Caco-2 (cell line): ENCODE data around the gene ALDH2. TPM values are rescaled to one million over a fixed set of nuclear protein-coding genes. Genes with fewer than 3 reads are reported as not detected.
A peak's percentile ranks its signal among the peaks of the same experiment; 100 is the strongest.

Experiments used
- BruUV-seq: library from RNA; stranded (reverse); fragments of 400-500 nt; replicated peaks from 2 replicates; lab custom pipeline; 2021; lab: Mats Ljungman, UMichigan
- CTCF ChIA-PET: fragments of 300-600 bp; sonication (Branson Sonifier 250); formaldehyde crosslinking; loops from one replicate; lab custom pipeline; 2022; ENCODE audit warnings: antibody characterized with exemption; lab: Charles Lee
- POLR2A ChIA-PET: fragments of 300-600 bp; sonication (Branson Sonifier 250); formaldehyde crosslinking; loops from one replicate; lab custom pipeline; 2022; ENCODE audit warnings: antibody characterized with exemption; lab: Charles Lee
- DNase-seq, 2 experiments: peaks; one replicate each; pipeline versions ENCODE4 v3.0.0 to v3.0.0-alpha.2; 2020 to 2022
- H3K27me3 ChIP-seq: replicated peaks from 2 replicates; pipeline ENCODE4 v1.6.0; 2011; ENCODE audit warnings: low read length; ENCODE audit not compliant: control insufficient read depth, insufficient read depth
- H3K36me3 ChIP-seq: 2 replicates; pipeline ENCODE4 v1.5.1; 2011; ENCODE audit warnings: low read length; ENCODE audit not compliant: control insufficient read depth, insufficient read depth
- H3K4me1 ChIP-seq: fragments of 250-450 bp; sonication (Bioruptor Pico); 2 replicates; pipeline ENCODE4 v1.5.1; 2020; ENCODE audit warnings: mild to moderate bottlenecking
- H3K4me3 ChIP-seq: 2 replicates; pipeline ENCODE4 v1.5.1; 2011; ENCODE audit warnings: low read depth, mild to moderate bottlenecking, control low read depth, low read length
- H3K9me3 ChIP-seq: fragments of 250-450 bp; sonication (Bioruptor Pico); 2 replicates; pipeline ENCODE4 v1.5.1; 2020; ENCODE audit warnings: mild to moderate bottlenecking, moderate library complexity
- H3K27ac Mint-ChIP-seq: one replicate; pipeline ENCODE4 v1.8.0; 2022; ENCODE audit warnings: mixed read lengths; ENCODE audit not compliant: unreplicated experiment
- H3K27me3 Mint-ChIP-seq: one replicate; pipeline ENCODE4 v1.8.0; 2022; ENCODE audit warnings: mixed read lengths; ENCODE audit not compliant: insufficient read depth, unreplicated experiment
- H3K36me3 Mint-ChIP-seq: one replicate; pipeline ENCODE4 v1.8.0; 2022; ENCODE audit warnings: mild to moderate bottlenecking, mixed read lengths; ENCODE audit not compliant: insufficient read depth, unreplicated experiment
- H3K4me1 Mint-ChIP-seq: one replicate; pipeline ENCODE4 v1.8.0; 2022; ENCODE audit warnings: low read depth, mixed read lengths; ENCODE audit not compliant: unreplicated experiment
- H3K4me3 Mint-ChIP-seq: one replicate; pipeline ENCODE4 v1.8.0; 2022; ENCODE audit warnings: mild to moderate bottlenecking, moderate library complexity, mixed read lengths; ENCODE audit not compliant: unreplicated experiment
- H3K9me3 Mint-ChIP-seq: one replicate; pipeline ENCODE4 v1.8.0; 2022; ENCODE audit warnings: mixed read lengths; ENCODE audit not compliant: unreplicated experiment
- intact Hi-C: fragments of 100-400 bp; cut with micrococcal nuclease; formaldehyde crosslinking; loops from one replicate; pipeline ENCODE4 v1.10.0; 2022; ENCODE audit not compliant: unreplicated experiment
- total RNA-seq: library from RNA; stranded (reverse); gene quantifications from 2 replicates; pipeline ENCODE4 v1.2.3, GENCODE V29; 2022
- TF ChIP-seq, protein P1 (sequence below), 2 experiments: fragments of 200-600 bp in 1 of 2; IDR thresholded peaks; 1 replicate in 1 of 2; 2 replicates in 1 of 2; pipeline versions ENCODE4 v1.5.1 to v1.8.0; 2011 to 2022; ENCODE audit warnings: antibody characterized with exemption in 1 of 2, control low read depth in 1 of 2, inconsistent platforms in 1 of 2, low read depth in 1 of 2, low read length in 1 of 2, mild to moderate bottlenecking in 1 of 2, moderate library complexity in 1 of 2; ENCODE audit not compliant: insufficient read depth in 1 of 2, severe bottlenecking in 1 of 2, unreplicated experiment in 1 of 2

ALDH2 gene
- total RNA-seq, 1 experiment from 2014 or later = 196 TPM

DNA sequence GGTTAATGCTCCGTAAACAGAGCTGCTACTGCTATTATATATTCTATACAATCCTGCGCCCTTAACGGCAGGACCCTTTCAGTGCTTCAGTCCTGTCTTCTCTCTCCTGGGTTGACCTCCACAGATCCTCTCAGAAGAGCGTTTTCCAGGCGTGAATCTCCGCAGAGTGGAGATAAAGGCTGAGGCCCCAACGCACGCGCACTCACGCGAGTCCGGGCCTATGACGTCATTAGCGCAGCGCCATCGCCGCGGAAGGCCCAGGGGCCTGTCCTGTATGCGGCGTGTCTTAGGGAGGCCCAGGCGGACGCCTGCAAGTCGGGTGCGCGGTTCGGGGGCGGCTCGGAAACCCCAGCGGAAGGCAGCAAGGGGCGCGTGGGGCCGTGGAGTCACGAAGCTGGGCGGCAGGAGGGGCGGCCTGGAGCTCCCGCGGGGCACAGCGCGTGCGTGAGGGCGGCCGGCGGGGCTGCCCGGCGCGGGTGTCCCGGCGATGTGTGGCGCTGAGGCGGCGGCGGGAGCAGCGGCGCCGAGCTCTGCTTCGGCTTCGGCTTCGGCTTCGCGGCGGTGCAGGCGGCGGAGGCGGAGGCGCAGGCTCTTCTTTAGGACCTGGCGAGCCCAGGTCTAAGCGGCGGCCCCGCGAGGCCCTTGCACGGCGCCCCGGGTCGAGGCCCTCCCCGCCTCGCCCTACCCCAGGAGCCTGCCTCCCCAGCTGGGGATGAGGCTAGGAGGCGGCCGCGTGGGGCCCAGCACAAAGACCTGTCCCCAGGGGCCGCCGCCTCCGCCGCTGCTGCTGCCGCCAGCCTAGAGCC lies 75.2 kb downstream of the ALDH2 start, which contains the start of gene MAPKAPK5:
Gene MAPKAPK5, plus strand, starts transcription at position 479 of the 806 bp plus-strand sequence. CDS start 506 bp downstream, outside the sequence.
- Histone ChIP-seq H3K4me3 (peak within 1 kb of the TSS; percentile 99), H3K4me1 (peaks cover 10% of the 10 kb centered on the region; the same call in 1 of the 2 replicates), H3K36me3 (no peaks in the 10 kb centered on the region; the same call in 1 of the 2 replicates), H3K9me3 (no peaks in the 10 kb centered on the region), H3K27me3 (no peaks in the 10 kb centered on the region)
- Mint-ChIP-seq H3K4me1 (peaks cover 20% of the 10 kb centered on the region), H3K36me3 (peaks cover 49% of the 10 kb centered on the region), H3K9me3 (no peaks in the 10 kb centered on the region), H3K27me3 (no peaks in the 10 kb centered on the region), H3K27ac (peak within 1 kb of the TSS; percentile 99), H3K4me3 (peak within 1 kb of the TSS; percentile 88)
- POLR2A ChIA-PET = interaction anchor here (0.8 to 1.3 kb wide), 4 partner anchors 18 to 171 kb away, joined by 3 to 4 read pairs (median 3); partner anchors contain the start of genes ACAD10, ALDH2, BRAP and ERP29
- intact Hi-C loops = loop anchor here (2.0 kb wide), 1 partner anchor 17 kb away; no protein-coding TSS in a partner anchor
- CTCF ChIA-PET = interaction anchor here (0.9 to 1.6 kb wide), 3 partner anchors 29 to 283 kb away, joined by 3 to 6 read pairs (median 4); partner anchors contain the start of genes ERP29, TMEM116 and TRAFD1
- peak; percentile 96 to 97 for DNase-seq
- TF ChIP-seq, protein P1, sequence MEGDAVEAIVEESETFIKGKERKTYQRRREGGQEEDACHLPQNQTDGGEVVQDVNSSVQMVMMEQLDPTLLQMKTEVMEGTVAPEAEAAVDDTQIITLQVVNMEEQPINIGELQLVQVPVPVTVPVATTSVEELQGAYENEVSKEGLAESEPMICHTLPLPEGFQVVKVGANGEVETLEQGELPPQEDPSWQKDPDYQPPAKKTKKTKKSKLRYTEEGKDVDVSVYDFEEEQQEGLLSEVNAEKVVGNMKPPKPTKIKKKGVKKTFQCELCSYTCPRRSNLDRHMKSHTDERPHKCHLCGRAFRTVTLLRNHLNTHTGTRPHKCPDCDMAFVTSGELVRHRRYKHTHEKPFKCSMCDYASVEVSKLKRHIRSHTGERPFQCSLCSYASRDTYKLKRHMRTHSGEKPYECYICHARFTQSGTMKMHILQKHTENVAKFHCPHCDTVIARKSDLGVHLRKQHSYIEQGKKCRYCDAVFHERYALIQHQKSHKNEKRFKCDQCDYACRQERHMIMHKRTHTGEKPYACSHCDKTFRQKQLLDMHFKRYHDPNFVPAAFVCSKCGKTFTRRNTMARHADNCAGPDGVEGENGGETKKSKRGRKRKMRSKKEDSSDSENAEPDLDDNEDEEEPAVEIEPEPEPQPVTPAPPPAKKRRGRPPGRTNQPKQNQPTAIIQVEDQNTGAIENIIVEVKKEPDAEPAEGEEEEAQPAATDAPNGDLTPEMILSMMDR (IDR thresholded peaks at IDR 0.05; ENCODE audit: insufficient read depth in 1 of 2, low read depth in 1 of 2, low read length in 1 of 2, severe bottlenecking in 1 of 2, unreplicated experiment in 1 of 2) = no peak
- BruUV-seq = no TSS peak

DNA sequence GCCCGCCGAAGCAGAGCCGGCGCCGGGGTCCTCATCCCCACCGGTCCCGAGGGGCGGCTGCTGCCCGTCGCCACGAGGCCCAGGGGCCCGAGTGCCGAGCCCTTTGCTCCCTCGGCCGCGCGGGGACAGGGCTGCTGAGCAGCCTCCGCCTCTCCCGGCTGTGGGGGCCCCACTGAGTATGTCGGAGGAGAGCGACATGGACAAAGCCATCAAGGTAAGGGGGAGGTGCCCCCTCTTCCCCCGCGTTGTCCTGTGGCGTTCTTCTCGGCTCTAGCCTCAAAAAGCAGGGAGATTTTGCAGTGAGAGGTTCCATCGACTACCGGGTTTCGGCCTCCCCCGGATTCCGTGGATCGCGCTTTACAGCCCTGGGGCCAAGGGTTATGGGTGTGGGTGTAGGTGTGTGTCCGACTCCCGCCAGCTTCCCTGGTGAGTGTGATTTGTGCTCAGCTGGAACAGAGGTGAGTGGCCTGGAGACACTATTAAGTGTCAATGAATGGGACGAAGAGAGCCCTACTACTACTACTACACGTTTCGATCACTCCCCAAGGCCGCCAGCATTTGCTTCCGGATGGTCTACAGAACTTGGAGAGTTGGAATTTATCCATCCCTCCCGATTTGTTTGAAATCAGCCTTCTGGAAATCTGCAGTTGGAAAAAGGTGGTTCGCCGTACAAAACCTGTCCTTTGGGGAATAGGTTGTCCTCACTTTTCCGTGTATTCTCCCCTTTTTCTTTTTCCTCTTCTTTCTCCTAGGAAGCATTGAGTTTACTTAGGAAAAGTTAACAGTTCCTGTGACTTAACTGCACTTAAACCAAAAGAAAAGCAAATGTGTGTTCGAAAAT lies 76.0 kb downstream of the ALDH2 start:
- H3K4me3 ChIP-seq = peak overlapping the region; percentile 99
- Mint-ChIP-seq H3K9me3 (no peaks in the 10 kb centered on the region), H3K4me3 (peak overlapping the region; percentile 88), H3K4me1 (peaks cover 20% of the 10 kb centered on the region), H3K27me3 (no peaks in the 10 kb centered on the region), H3K27ac (peak overlapping the region; percentile 88), H3K36me3 (peaks cover 57% of the 10 kb centered on the region)
- TF ChIP-seq, protein P1 (IDR thresholded peaks at IDR 0.05; ENCODE audit: insufficient read depth in 1 of 2, low read depth in 1 of 2, low read length in 1 of 2, severe bottlenecking in 1 of 2, unreplicated experiment in 1 of 2) = no peak
- peaks cover 10% of the 10 kb centered on the region; the same call in 1 of the 2 replicates for H3K4me1 ChIP-seq
- CTCF ChIA-PET = interaction anchor here (0.9 to 1.6 kb wide), 3 partner anchors 30 to 282 kb away, joined by 3 to 6 read pairs (median 4); partner anchors contain the start of genes ERP29, TMEM116 and TRAFD1
- H3K36me3 ChIP-seq = no peaks in the 10 kb centered on the region; the same call in 1 of the 2 replicates
- TSS peak; percentile 61 for BruUV-seq
- no peaks in the 10 kb centered on the region for H3K27me3 ChIP-seq
- DNase-seq = peak; percentile 55 to 61
- POLR2A ChIA-PET = interaction anchor here (0.8 to 1.3 kb wide), 4 partner anchors 19 to 171 kb away, joined by 3 to 4 read pairs (median 3); partner anchors contain the start of genes ACAD10, ALDH2, BRAP and ERP29
- intact Hi-C loops = no loop called here
- H3K9me3 ChIP-seq = no peaks in the 10 kb centered on the region; the same call in 1 of the 2 replicates
